SK-N-SH treated with all-trans-retinoic acid at 6 μM for 48 hours (cell line): ENCODE results near the gene KHDC1.

Experiments used
- BACH2 ChIP-seq: fragments of 250-450 bp; sonication (Bioruptor Pico); IDR thresholded peaks from 2 replicates; pipeline ENCODE4 v1.9.0; 2021; ENCODE audit warnings: mild to moderate bottlenecking, borderline replicate concordance
- PATZ1 ChIP-seq: fragments of 250-450 bp; sonication (Bioruptor Pico); IDR thresholded peaks from 2 replicates; pipeline ENCODE4 v1.8.0; 2020; ENCODE audit warnings: mild to moderate bottlenecking, moderate library complexity, borderline replicate concordance
- ZNF8 ChIP-seq: fragments of 450-650 bp; formaldehyde crosslinking; IDR thresholded peaks from 2 replicates; pipeline ENCODE4 v1.5.0; 2020; ENCODE audit warnings: mild to moderate bottlenecking, moderate library complexity

- TF ChIP-seq ZNF8 (CRISPR knock-in tag) = no peak
- no peak for TF ChIP-seq PATZ1 (CRISPR knock-in tag)
- TF ChIP-seq BACH2 (CRISPR knock-in tag) = no peak
Observed at GRCh38 chr6:73216859-73217258, 46.1 kb downstream of the KHDC1 start.
